B cell (primary cell): ENCODE data around the gene PPFIA4. TPM values are rescaled to one million over a fixed set of nuclear protein-coding genes. Genes with fewer than 3 reads are reported as not detected.

Source experiments
- ATAC-seq: fragments of 200-7000 bp; cut with Tn5 transposase; one replicate; pipeline ENCODE4 v1.10.0; 2021; ENCODE audit warnings: low read depth, mild to moderate bottlenecking, moderate number of reproducible peaks, moderate library complexity
- CTCF ChIA-PET: fragments of 350-600 bp; sonication (Branson Sonifier 250); formaldehyde crosslinking; loops from one replicate; lab custom pipeline; 2021; ENCODE audit warnings: antibody characterized with exemption, inconsistent platforms; lab: Charles Lee
- POLR2A ChIA-PET: fragments of 350-600 bp; sonication (Branson Sonifier 250); formaldehyde crosslinking; loops from one replicate; lab custom pipeline; 2021; ENCODE audit warnings: antibody characterized with exemption; lab: Charles Lee
- DNase-seq: peaks from one replicate; pipeline ENCODE4 v3.0.0; 2013
- H2AFZ ChIP-seq: 2 replicates; pipeline ENCODE4 v1.6.1; 2012; ENCODE audit warnings: mild to moderate bottlenecking, low read depth, low read length; ENCODE audit not compliant: insufficient read depth, poor library complexity, severe bottlenecking
- H3K27ac ChIP-seq, 2 donors: 1 replicate in 1 of 2; 2 replicates in 1 of 2; pipeline ENCODE4 v1.5.1; 2012 to 2013; ENCODE audit warnings: low read length in 2 of 2, mild to moderate bottlenecking in 2 of 2, moderate library complexity in 1 of 2
- H3K27me3 ChIP-seq, 4 experiments: fragments of 200-600 bp in 1 of 4; sonication (generic) in 1 of 4; replicated peaks in 1 of 4; 1 replicate in 2 of 4; 2 replicates in 2 of 4; pipeline versions ENCODE4 v1.6.1 to v1.7.0; 2013 to 2016; ENCODE audit warnings: low read length in 3 of 4, mild to moderate bottlenecking in 2 of 4, mixed read lengths in 1 of 4, moderate library complexity in 1 of 4; ENCODE audit not compliant: insufficient read depth in 4 of 4, control insufficient read depth in 3 of 4; ENCODE audit errors: control extremely low read depth in 1 of 4
- H3K36me3 ChIP-seq, 2 experiments: replicated peaks in 1 of 2; 1 replicate in 1 of 2; 2 replicates in 1 of 2; pipeline versions ENCODE4 v1.6.1 to v1.7.1; 2013; ENCODE audit warnings: low read length in 1 of 2; ENCODE audit not compliant: insufficient read depth in 2 of 2, control insufficient read depth in 1 of 2; ENCODE audit errors: control extremely low read depth in 1 of 2, extremely low read depth in 1 of 2
- H3K4me1 ChIP-seq, 2 donors: fragments of 200-600 bp in 1 of 2; sonication (generic) in 1 of 2; 1 replicate in 1 of 2; 2 replicates in 1 of 2; pipeline versions ENCODE4 v1.5.1 to v1.6.1; 2013 to 2017; ENCODE audit warnings: low read length in 2 of 2; ENCODE audit not compliant: control insufficient read depth in 2 of 2, insufficient read depth in 2 of 2
- H3K4me2 ChIP-seq: replicated peaks from 2 replicates; pipeline ENCODE3; 2012; ENCODE audit warnings: mild to moderate bottlenecking, low read depth, low read length; ENCODE audit not compliant: poor library complexity, severe bottlenecking
- H3K4me3 ChIP-seq, 5 experiments: fragments of 200-600 bp in 1 of 5; sonication (generic) in 1 of 5; 1 replicate in 3 of 5; 2 replicates in 2 of 5; pipeline versions ENCODE4 v1.5.1 to v1.7.0; 2011 to 2016; ENCODE audit warnings: low read length in 4 of 5, mild to moderate bottlenecking in 4 of 5, low read depth in 2 of 5, control low read depth in 1 of 5, moderate library complexity in 1 of 5; ENCODE audit not compliant: insufficient read depth in 1 of 5; ENCODE audit errors: control extremely low read depth in 1 of 5, extremely low read depth in 1 of 5
- H3K79me2 ChIP-seq: fragments of 200-600 bp; sonication (generic); one replicate; pipeline ENCODE4 v1.6.0; 2016; ENCODE audit warnings: low read length; ENCODE audit not compliant: control insufficient read depth, insufficient read depth
- H3K9ac ChIP-seq: fragments of 200-600 bp; sonication (generic); 2 replicates; pipeline ENCODE4 v1.6.1; 2017; ENCODE audit warnings: mild to moderate bottlenecking, low read length, moderate library complexity
- H3K9me3 ChIP-seq, 3 donors: one replicate each; pipeline versions ENCODE4 v1.6.1 to v1.7.1; 2013; ENCODE audit warnings: low read length in 2 of 3; ENCODE audit not compliant: control insufficient read depth in 2 of 3, insufficient read depth in 1 of 3; ENCODE audit errors: control extremely low read depth in 1 of 3
- H4K20me1 ChIP-seq: 2 replicates; pipeline ENCODE4 v1.6.0; 2012; ENCODE audit warnings: mild to moderate bottlenecking, low read length; ENCODE audit not compliant: insufficient read depth, control insufficient read depth, poor library complexity, severe bottlenecking
- H3K27ac Mint-ChIP-seq: one replicate; pipeline ENCODE4 v1.8.0; 2021; ENCODE audit warnings: mixed read lengths
- H3K27me3 Mint-ChIP-seq: one replicate; pipeline ENCODE4 v1.8.0; 2021; ENCODE audit warnings: mixed read lengths
- H3K4me1 Mint-ChIP-seq: one replicate; pipeline ENCODE4 v1.8.0; 2021; ENCODE audit warnings: mixed read lengths
- H3K4me3 Mint-ChIP-seq: one replicate; pipeline ENCODE4 v1.8.0; 2021; ENCODE audit warnings: mixed read lengths
- H3K9me3 Mint-ChIP-seq: one replicate; pipeline ENCODE4 v1.8.0; 2022; ENCODE audit warnings: mixed read lengths; ENCODE audit not compliant: insufficient read depth
- CTCF ChIP-seq: fragments of 200-600 bp; IDR thresholded peaks from one replicate; pipeline ENCODE4 v1.8.0; 2022; ENCODE audit warnings: antibody characterized with exemption, mild to moderate bottlenecking
- EZH2 ChIP-seq: IDR thresholded peaks from 2 replicates; pipeline ENCODE4 v1.6.1; 2012; ENCODE audit warnings: borderline replicate concordance, low read depth, mild to moderate bottlenecking, moderate library complexity, low read length; ENCODE audit not compliant: insufficient read depth, poor library complexity, severe bottlenecking
- WGBS: methylation state at CpG from one replicate; pipeline ENCODE4 v1.1.5; 2013; ENCODE audit warnings: missing lambda C conversion rate; ENCODE audit not compliant: insufficient coverage; 5-methylcytosine and 5-hydroxymethylcytosine counted together
- intact Hi-C: fragments of 100-400 bp; cut with micrococcal nuclease; formaldehyde crosslinking; loops from one replicate; pipeline ENCODE4 v1.10.0; 2022
- polyA plus RNA-seq: library from polyadenylated mRNA; depleted of rRNA; stranded (reverse); fragments of >200 nt; gene quantifications from 2 replicates; pipeline ENCODE4 v1.2.3, GENCODE V29; 2012
- total RNA-seq, 2 donors: library from RNA; stranded (reverse); fragments of 120-200 nt in 1 of 2; gene quantifications; 1 replicate in 1 of 2; 2 replicates in 1 of 2; pipeline versions ENCODE4 v1.2.3 to v1.2.4, GENCODE V29; 2013 to 2022

The PPFIA4 gene
- total and polyA plus RNA-seq, 2 donors (not counting 1 experiment from before 2014, with no cell fraction given): 0.09 to 0.62 TPM

GRCh38 chr1:203046984-203047630, 20.8 kb downstream of the PPFIA4 start:
- Histone ChIP-seq H3K9ac (no peak overlapping the region), H3K4me1 (no peaks in the 10 kb centered on the region), H3K9me3 (no peaks in the 10 kb centered on the region), H3K36me3 (no peaks in the 10 kb centered on the region), H3K79me2 (no peaks in the 10 kb centered on the region), H2AFZ (no peak overlapping the region), H4K20me1 (no peaks in the 10 kb centered on the region), H3K4me2 (no peak overlapping the region), H3K27ac (no peak overlapping the region), H3K27me3 (peaks cover 0 to 4% (median 0%) of the 10 kb centered on the region in 4 experiments), H3K4me3 (no peak overlapping the region)
- Mint-ChIP-seq H3K4me1 (no peaks in the 10 kb centered on the region), H3K9me3 (no peaks in the 10 kb centered on the region), H3K27me3 (peaks cover 25% of the 10 kb centered on the region), H3K4me3 (no peak overlapping the region), H3K27ac (no peak overlapping the region)
- DNase-seq (no peak), ATAC-seq (no peak)
- WGBS: 84% methylated on average over 14 of the region's 15 CpGs
- POLR2A ChIA-PET: no interaction called here
- TF ChIP-seq CTCF (no peak), EZH2 (no peak)
- intact Hi-C loops: no loop called here
- CTCF ChIA-PET: no interaction called here

GRCh38 chr1:203048086-203048485, 21.8 kb downstream of the PPFIA4 start:
- ATAC-seq (no peak), DNase-seq (no peak)
- no peak overlapping the region for H3K4me3 ChIP-seq
- CTCF ChIA-PET: no interaction called here
- no peaks in the 10 kb centered on the region for H3K9me3 ChIP-seq
- peaks cover 32% of the 10 kb centered on the region for H3K27me3 Mint-ChIP-seq
- no peak overlapping the region for H3K27ac Mint-ChIP-seq
- no peak overlapping the region for H2AFZ ChIP-seq
- H3K4me2 ChIP-seq: no peak overlapping the region
- no peaks in the 10 kb centered on the region for H3K36me3 ChIP-seq
- no peak overlapping the region for H3K27ac ChIP-seq
- H3K27me3 ChIP-seq: peaks cover 0 to 4% (median 0%) of the 10 kb centered on the region in 4 experiments
- H4K20me1 ChIP-seq: no peaks in the 10 kb centered on the region
- intact Hi-C loops: no loop called here
- H3K79me2 ChIP-seq: no peaks in the 10 kb centered on the region
- 93% methylated on average over 11 of the region's 11 CpGs for WGBS
- no peaks in the 10 kb centered on the region for H3K4me1 ChIP-seq
- no peak overlapping the region for H3K4me3 Mint-ChIP-seq
- H3K9me3 Mint-ChIP-seq: no peaks in the 10 kb centered on the region
- TF ChIP-seq CTCF (no peak), EZH2 (no peak)
- H3K9ac ChIP-seq: no peak overlapping the region
- POLR2A ChIA-PET: no interaction called here
- H3K4me1 Mint-ChIP-seq: no peaks in the 10 kb centered on the region
